Measurements from ENCODE around the gene TIE1. TPM values are rescaled to one million over a fixed set of nuclear protein-coding genes. Genes with fewer than 3 reads are reported as not detected.

TIE1 gene
- total and polyA plus RNA-seq, 2 of the 13 experiments (the other 11 are each of a cell fraction or from before 2014, with no cell fraction given) = 0.58 to 0.84 TPM

- TF ChIP-seq ZNF407 (CRISPR knock-in tag; IDR thresholded peaks at IDR 0.05; ENCODE audit: not compliant biosample characterization) (no peak), ZNF670 (CRISPR knock-in tag; IDR thresholded peaks at IDR 0.05; ENCODE audit: borderline replicate concordance) (no peak), ELK4 (CRISPR knock-in tag; IDR thresholded peaks at IDR 0.05; ENCODE audit: borderline replicate concordance) (no peak), RAD21 (CRISPR knock-in tag; IDR thresholded peaks at IDR 0.05) (no peak), KMT2B (CRISPR knock-in tag; IDR thresholded peaks at IDR 0.05) (no peak), NFKBIZ (CRISPR knock-in tag; IDR thresholded peaks at IDR 0.05) (peak; percentile 27; the same call in 1 of the 2 replicates), ZNF543 (CRISPR knock-in tag; IDR thresholded peaks at IDR 0.05) (no peak), TSC22D2 (CRISPR knock-in tag; IDR thresholded peaks at IDR 0.05; ENCODE audit: borderline replicate concordance) (no peak), MLLT10 (CRISPR knock-in tag; IDR thresholded peaks at IDR 0.05) (no peak), SRSF1 (optimal IDR thresholded peaks at IDR 0.05; ENCODE audit: low read depth, low read length) (no peak), ZNF773 (CRISPR knock-in tag; IDR thresholded peaks at IDR 0.05; ENCODE audit: borderline replicate concordance) (no peak), RCOR2 (CRISPR knock-in tag; IDR thresholded peaks at IDR 0.05) (peak; percentile 61; the same call in 1 of the 2 replicates), ZNF780A (CRISPR knock-in tag; IDR thresholded peaks at IDR 0.05) (no peak), PATZ1 (CRISPR knock-in tag; IDR thresholded peaks at IDR 0.05) (peak; percentile 77), SNRNP70 (IDR thresholded peaks at IDR 0.05; ENCODE audit: low read depth, low read length) (no peak), GATA4 (IDR thresholded peaks at IDR 0.05; ENCODE audit: borderline replicate concordance, low read depth) (no peak), MXD4 (CRISPR knock-in tag; IDR thresholded peaks at IDR 0.05) (no peak), ZNF552 (CRISPR knock-in tag; IDR thresholded peaks at IDR 0.05; ENCODE audit: borderline replicate concordance) (no peak)
These were observed 18.3 kb upstream of the TIE1 start (continued) for GRCh38 chr1:43282220-43283195.

Data from HepG2 (cell line).